GM19455 (cell line): ENCODE measurements around the gene CD79A.

Source experiments
- ATAC-seq: cut with Tn5 transposase; IDR thresholded peaks from one replicate; pipeline ENCODE4 v1.9.1; 2021; ENCODE audit not compliant: unreplicated experiment

Gene CD79A

GRCh38 chr19:41876847-41877832 is at the start of gene CD79A:
CD79A (plus strand) TSS chr19:41877279; CDS start chr19:41877305, 26 bp downstream.
- no peak for ATAC-seq

- ATAC-seq: no peak
Observed at GRCh38 chr19:41837981-41838708, 38.9 kb upstream of the CD79A start.

GRCh38 chr19:41839211-41839610 is 37.9 kb upstream of the CD79A start:
- ATAC-seq: no peak

- no peak for ATAC-seq
Observed at GRCh38 chr19:41843371-41843770, 33.7 kb upstream of the CD79A start.

- ATAC-seq: no peak
Observed at GRCh38 chr19:41844601-41845000, 32.5 kb upstream of the CD79A start, which contains the start of gene LYPD4. LYPD4 (minus strand) TSS chr19:41844683; CDS start chr19:41839285, 5,398 bp downstream.

GRCh38 chr19:41845001-41845050 is 32.3 kb upstream of the CD79A start, which contains the start of gene DMRTC2:
DMRTC2 (plus strand) TSS chr19:41845042; CDS start chr19:41847429, 2,387 bp downstream.
- no peak for ATAC-seq

GRCh38 chr19:41845051-41845590 is 32.0 kb upstream of the CD79A start:
- ATAC-seq: no peak

GRCh38 chr19:41847351-41848105 is 29.6 kb upstream of the CD79A start:
- no peak for ATAC-seq

- ATAC-seq: no peak
Observed at GRCh38 chr19:41848666-41849065, 28.4 kb upstream of the CD79A start.

- ATAC-seq: no peak
Observed at GRCh38 chr19:41849067-41849466, 28.0 kb upstream of the CD79A start.

- ATAC-seq: no peak
Observed at GRCh38 chr19:41850381-41850780, 26.7 kb upstream of the CD79A start.

- ATAC-seq: no peak
Observed at GRCh38 chr19:41851456-41851855, 25.6 kb upstream of the CD79A start.

GRCh38 chr19:41853344-41853743 is 23.7 kb upstream of the CD79A start:
- ATAC-seq: no peak

GRCh38 chr19:41853768-41854167 is 23.3 kb upstream of the CD79A start:
- ATAC-seq: no peak

GRCh38 chr19:41859213-41859617 is 17.9 kb upstream of the CD79A start:
- ATAC-seq: no peak

GRCh38 chr19:41859618-41860418 is 17.3 kb upstream of the CD79A start, which contains the start of gene RPS19:
RPS19 (plus strand) TSS chr19:41860255; CDS start chr19:41860775, 520 bp downstream.
- peak; percentile 76 for ATAC-seq

GRCh38 chr19:41860419-41861115 is 16.5 kb upstream of the CD79A start:
- ATAC-seq: no peak

GRCh38 chr19:41861116-41861768 is 15.8 kb upstream of the CD79A start:
- ATAC-seq: no peak

- no peak for ATAC-seq
Observed at GRCh38 chr19:41861846-41862245, 15.2 kb upstream of the CD79A start.
